GM06990 (cell line): Measurements from ENCODE around the gene ANO10.
"Not testable (repeated sequence)": the region's sequence is repeated elsewhere in the genome, so short reads cannot be mapped to it uniquely, and the experiment has no call there.

Source experiments
- DNase-seq: peaks from one replicate; pipeline ENCODE4 v3.0.0-alpha.2; 2011; ENCODE audit not compliant: insufficient read length; ENCODE audit errors: extremely low read depth
- H3K27me3 ChIP-seq: replicated peaks from 2 replicates; pipeline ENCODE4 v1.6.0; 2011; ENCODE audit warnings: low read length; ENCODE audit not compliant: control insufficient read depth, insufficient read depth
- H3K36me3 ChIP-seq: 2 replicates; pipeline ENCODE4 v1.5.1; 2011; ENCODE audit warnings: low read length; ENCODE audit not compliant: control insufficient read depth, insufficient read depth
- H3K4me3 ChIP-seq: replicated peaks from 2 replicates; pipeline ENCODE4 v1.5.1; 2011; ENCODE audit warnings: low read depth, mild to moderate bottlenecking, control low read depth, low read length
- CTCF ChIP-seq: IDR thresholded peaks from 2 replicates; pipeline ENCODE4 v1.5.1; 2011; ENCODE audit warnings: low read length, control low read depth, mild to moderate bottlenecking, inconsistent platforms; ENCODE audit not compliant: insufficient read depth, poor library complexity, severe bottlenecking

Gene ANO10

GRCh38 chr3:43499256-43499655, 122.6 kb downstream of the ANO10 start:
- no peak overlapping the region for H3K4me3 ChIP-seq
- H3K27me3 ChIP-seq = no peaks in the 10 kb centered on the region
- no peak for DNase-seq
- H3K36me3 ChIP-seq = no peaks in the 10 kb centered on the region
- TF ChIP-seq CTCF = no peak

GRCh38 chr3:43497905-43498365, 123.9 kb downstream of the ANO10 start:
- no peaks in the 10 kb centered on the region for H3K36me3 ChIP-seq
- H3K4me3 ChIP-seq = no peak overlapping the region
- no peak for TF ChIP-seq CTCF
- DNase-seq = no peak
- H3K27me3 ChIP-seq = no peaks in the 10 kb centered on the region

- DNase-seq = no peak
- no peaks in the 10 kb centered on the region for H3K36me3 ChIP-seq
- no peaks in the 10 kb centered on the region for H3K27me3 ChIP-seq
- no peak for TF ChIP-seq CTCF
- no peak overlapping the region for H3K4me3 ChIP-seq
Observed at GRCh38 chr3:43497422-43497821, 124.4 kb downstream of the ANO10 start.

- no peak for DNase-seq
- no peak overlapping the region for H3K4me3 ChIP-seq
- no peaks in the 10 kb centered on the region for H3K27me3 ChIP-seq
- TF ChIP-seq CTCF = no peak
- H3K36me3 ChIP-seq = no peaks in the 10 kb centered on the region
Observed at GRCh38 chr3:43496740-43497375, 125.0 kb downstream of the ANO10 start.

- DNase-seq, H3K4me3 ChIP-seq, H3K36me3 ChIP-seq, H3K27me3 ChIP-seq: not testable (repeated sequence)
Observed at GRCh38 chr3:43492932-43493331, 128.9 kb downstream of the ANO10 start.

GRCh38 chr3:43491807-43492206, 130.0 kb downstream of the ANO10 start:
- not testable (repeated sequence) for DNase-seq, H3K4me3 ChIP-seq, H3K27me3 ChIP-seq, H3K36me3 ChIP-seq

GRCh38 chr3:43490640-43491185, 131.1 kb downstream of the ANO10 start:
- Histone ChIP-seq H3K27me3 (no peaks in the 10 kb centered on the region), H3K36me3 (no peaks in the 10 kb centered on the region), H3K4me3 (no peak overlapping the region)
- DNase-seq = no peak
- TF ChIP-seq CTCF = no peak
